Body of pancreas (tissue), 4 donors: ENCODE data around the gene TAF15.

Source experiments
- CTCF ChIP-seq, 7 experiments: fragments of 450-650 bp in 4 of 7; fragments of 200-600 bp in 3 of 7; sonication (generic) in 3 of 7; IDR thresholded peaks; one replicate each; pipeline ENCODE4 v1.5.1; 2016 to 2019; ENCODE audit warnings: antibody characterized with exemption in 7 of 7
- POLR2A ChIP-seq, 3 donors: fragments of 450-650 bp; IDR thresholded peaks; one replicate each; pipeline ENCODE4 v1.6.1; 2016; ENCODE audit warnings: antibody characterized with exemption in 3 of 3, mild to moderate bottlenecking in 2 of 3

GRCh38 chr17:35878361-35878760, 69.1 kb downstream of the TAF15 start:
- TF ChIP-seq POLR2A (IDR thresholded peaks at IDR 0.05) (no peak), CTCF (IDR thresholded peaks at IDR 0.05) (no peak)
